ENCODE measurements around the gene PKNOX1. TPM values are rescaled to one million over a fixed set of nuclear protein-coding genes. Genes with fewer than 3 reads are reported as not detected.
A peak's percentile ranks its signal among the peaks of the same experiment; 100 is the strongest.
"Not testable (repeated sequence)": the region's sequence is repeated elsewhere in the genome, so short reads cannot be mapped to it uniquely, and the experiment has no call there.

The PKNOX1 gene
- total and polyA plus RNA-seq, 7 donors, result 3.6 to 19.4 (median 9.6) TPM

GRCh38 chr21:42964546-42965210, 9.7 kb upstream of the PKNOX1 start:
- Histone ChIP-seq H3K4me1 (no peaks in the 10 kb centered on the region), H3K9me3 (no peaks in the 10 kb centered on the region), H3K4me3 (no peak overlapping the region), H3K36me3 (no peaks in the 10 kb centered on the region), H3K27ac (no peak overlapping the region), H3K27me3 (no peaks in the 10 kb centered on the region)
- no peak for DNase-seq
- intact Hi-C loops (cut with DNase I), result loop anchor here (10.0 kb wide), 1 partner anchor 50 kb away; no protein-coding TSS in a partner anchor
- TF ChIP-seq CTCF (IDR thresholded peaks at IDR 0.05), result no peak
- TF ChIP-seq EP300 (IDR thresholded peaks at IDR 0.05), result no peak
- TF ChIP-seq POLR2AphosphoS5 (IDR thresholded peaks at IDR 0.05), result no peak
- TF ChIP-seq POLR2A (IDR thresholded peaks at IDR 0.05), result no peak
- WGBS, 2 donors, result 95 to 96% methylated on average over 13 of the region's 13 CpGs

GRCh38 chr21:42965211-42965560, 9.2 kb upstream of the PKNOX1 start:
- DNase-seq, result peak; percentile 28
- no peaks in the 10 kb centered on the region for H3K36me3 ChIP-seq
- no peak overlapping the region for H3K27ac ChIP-seq
- TF ChIP-seq POLR2A (IDR thresholded peaks at IDR 0.05), result no peak
- TF ChIP-seq POLR2AphosphoS5 (IDR thresholded peaks at IDR 0.05), result no peak
- no peak for TF ChIP-seq EP300 (IDR thresholded peaks at IDR 0.05)
- no peak for TF ChIP-seq CTCF (IDR thresholded peaks at IDR 0.05)
- H3K9me3 ChIP-seq, result no peaks in the 10 kb centered on the region
- H3K27me3 ChIP-seq, result no peaks in the 10 kb centered on the region
- intact Hi-C loops (cut with DNase I), result loop anchor here (10.0 kb wide), 1 partner anchor 50 kb away; no protein-coding TSS in a partner anchor
- no peak overlapping the region for H3K4me3 ChIP-seq
- 66 to 82% methylated on average over 3 of the region's 3 CpGs for WGBS, 2 donors
- H3K4me1 ChIP-seq, result no peaks in the 10 kb centered on the region

- H3K27me3 ChIP-seq, DNase-seq, H3K4me3 ChIP-seq, H3K36me3 ChIP-seq, H3K9me3 ChIP-seq, H3K4me1 ChIP-seq, H3K27ac ChIP-seq: not testable (repeated sequence)
- intact Hi-C loops (cut with DNase I), result loop anchor here (10.0 kb wide), 1 partner anchor 53 kb away; no protein-coding TSS in a partner anchor
- 97 to 98% methylated on average over 9 of the region's 9 CpGs for WGBS, 2 donors
Measured at GRCh38 chr21:42967616-42968015, 6.7 kb upstream of the PKNOX1 start.

GRCh38 chr21:42969193-42969600, 5.2 kb upstream of the PKNOX1 start:
- intact Hi-C loops (cut with DNase I), result loop anchor here (10.0 kb wide), 1 partner anchor 54 kb away; no protein-coding TSS in a partner anchor
- no peak for DNase-seq
- WGBS, 2 donors, result 44 to 64% methylated on average over 6 of the region's 6 CpGs
- peaks cover 0 to 7% (median 5%) of the 10 kb centered on the region in 4 donors for H3K4me1 ChIP-seq
- H3K27ac ChIP-seq, result no peak overlapping the region
- H3K9me3 ChIP-seq, result no peaks in the 10 kb centered on the region
- no peak overlapping the region for H3K4me3 ChIP-seq
- H3K27me3 ChIP-seq, result no peaks in the 10 kb centered on the region
- no peak for TF ChIP-seq POLR2AphosphoS5 (IDR thresholded peaks at IDR 0.05)
- no peak for TF ChIP-seq EP300 (IDR thresholded peaks at IDR 0.05)
- TF ChIP-seq CTCF (IDR thresholded peaks at IDR 0.05), result no peak
- no peak for TF ChIP-seq POLR2A (IDR thresholded peaks at IDR 0.05)
- no peaks in the 10 kb centered on the region for H3K36me3 ChIP-seq

GRCh38 chr21:42970946-42971653, 3.3 kb upstream of the PKNOX1 start:
- DNase-seq, result peak; percentile 24
- 88 to 90% methylated on average over 7 of the region's 7 CpGs for WGBS, 2 donors
- intact Hi-C loops (cut with DNase I), result no loop called here
- Histone ChIP-seq H3K9me3 (no peaks in the 10 kb centered on the region), H3K4me3 (no peak overlapping the region), H3K4me1 (peaks cover 0 to 13% (median 8%) of the 10 kb centered on the region in 4 donors), H3K27me3 (no peaks in the 10 kb centered on the region), H3K36me3 (no peaks in the 10 kb centered on the region), H3K27ac (no peak overlapping the region)
- TF ChIP-seq EP300 (IDR thresholded peaks at IDR 0.05), result no peak
- no peak for TF ChIP-seq CTCF (IDR thresholded peaks at IDR 0.05)
- no peak for TF ChIP-seq POLR2AphosphoS5 (IDR thresholded peaks at IDR 0.05)
